K562 (cell line): Measurements from ENCODE around the gene UNC13C. TPM values are rescaled to one million over a fixed set of nuclear protein-coding genes. Genes with fewer than 3 reads are reported as not detected.

Source experiments
- ATAC-seq: fragments of 200-7000 bp; cut with Tn5 transposase; 3 replicates; pipeline ENCODE4 v1.9.1; 2020; ENCODE audit warnings: moderate library complexity
- BruUV-seq: library from RNA; stranded (reverse); fragments of 400-500 nt; replicated peaks from 2 replicates; lab custom pipeline; 2021; lab: Mats Ljungman, UMichigan
- CTCF ChIA-PET: fragments of 300-600 bp; formaldehyde crosslinking; extraction: SDS; loops from one replicate; lab custom pipeline; 2021; ENCODE audit warnings: low intra/inter-chr PET ratio; lab: Yijun Ruan, JAX
- POLR2A ChIA-PET: fragments of 300-600, 350-650 bp; sonication (Branson Sonifier 250); formaldehyde crosslinking; extraction: SDS; loops from one replicate; lab custom pipeline; 2021; ENCODE audit warnings: antibody characterized with exemption, inconsistent platforms; lab: Yijun Ruan, JAX
- DNase-seq, 4 experiments: peaks; one replicate each; pipeline versions ENCODE4 v3.0.0 to v3.0.0-alpha.2; 2011 to 2018; ENCODE audit warnings: low spot score in 3 of 4, mixed read lengths in 3 of 4; ENCODE audit errors: extremely low read depth in 1 of 4
- FAIRE-seq: peaks from 2 replicates; lab custom pipeline; 2011; peaks lifted over from hg19 to GRCh38; lab: Jason Lieb, UNC
- H2AFZ ChIP-seq: 2 replicates; pipeline ENCODE4 v1.6.0; 2011; ENCODE audit warnings: low read depth, low read length, control low read depth, inconsistent platforms
- H3K27ac ChIP-seq: fragments of 200-600 bp; 3 replicates; pipeline ENCODE4 v1.8.0; 2011; ENCODE audit warnings: low read depth, mild to moderate bottlenecking, control low read depth, inconsistent platforms, low read length, moderate library complexity, mixed read lengths; ENCODE audit errors: extremely low read depth
- H3K27me3 ChIP-seq, 2 experiments: fragments of 300-600 bp in 1 of 2; 2 replicates in 1 of 2; 3 replicates in 1 of 2; pipeline versions ENCODE4 v1.6.0 to v1.8.0; 2011; ENCODE audit warnings: inconsistent platforms in 2 of 2, low read length in 2 of 2, mild to moderate bottlenecking in 1 of 2, mixed read lengths in 1 of 2, moderate library complexity in 1 of 2; ENCODE audit not compliant: control insufficient read depth in 2 of 2, insufficient read depth in 2 of 2
- H3K36me3 ChIP-seq: fragments of 300-600 bp; 3 replicates; pipeline ENCODE4 v1.8.0; 2011; ENCODE audit warnings: mild to moderate bottlenecking, low read length, inconsistent platforms; ENCODE audit not compliant: control insufficient read depth, insufficient read depth
- H3K4me1 ChIP-seq, 2 experiments: fragments of 200-600 bp in 1 of 2; replicated peaks in 1 of 2; 2 replicates in 1 of 2; 3 replicates in 1 of 2; pipeline versions ENCODE4 v1.5.1 to v1.8.0; 2011; ENCODE audit warnings: inconsistent platforms in 2 of 2, low read length in 2 of 2, mild to moderate bottlenecking in 1 of 2, mixed read lengths in 1 of 2, moderate library complexity in 1 of 2; ENCODE audit not compliant: control insufficient read depth in 2 of 2, insufficient read depth in 2 of 2
- H3K4me2 ChIP-seq: 2 replicates; pipeline ENCODE4 v1.6.1; 2011; ENCODE audit warnings: low read length, control low read depth, inconsistent platforms, mixed read lengths; ENCODE audit not compliant: insufficient read depth
- H3K4me3 ChIP-seq: fragments of 200-600 bp; sonication (generic), shearing (Covaris generic); 2 replicates; pipeline ENCODE4 v1.5.1; 2016; ENCODE audit warnings: control low read depth, inconsistent platforms
- H3K79me2 ChIP-seq: fragments of 200-600 bp; 3 replicates; pipeline ENCODE4 v1.8.0; 2011; ENCODE audit warnings: low read length, inconsistent platforms; ENCODE audit not compliant: control insufficient read depth, insufficient read depth
- H3K9ac ChIP-seq, 2 experiments: 2 replicates each; pipeline versions ENCODE4 v1.6.0 to v1.6.1; 2011; ENCODE audit warnings: low read depth in 2 of 2, low read length in 2 of 2, control low read depth in 1 of 2, inconsistent platforms in 1 of 2, mild to moderate bottlenecking in 1 of 2, mixed read lengths in 1 of 2; ENCODE audit not compliant: insufficient read depth in 1 of 2
- H3K9me1 ChIP-seq: one replicate; pipeline ENCODE4 v1.6.0; 2011; ENCODE audit warnings: inconsistent platforms, mild to moderate bottlenecking, low read length, moderate library complexity; ENCODE audit not compliant: control insufficient read depth, insufficient read depth
- H3K9me3 ChIP-seq: replicated peaks from 2 replicates; pipeline ENCODE4 v1.5.1; 2011; ENCODE audit warnings: low read depth, low read length, inconsistent platforms; ENCODE audit not compliant: control insufficient read depth, insufficient read depth
- H4K20me1 ChIP-seq: replicated peaks from 2 replicates; pipeline ENCODE4 v1.6.1; 2011; ENCODE audit warnings: low read length, inconsistent platforms, mixed read lengths; ENCODE audit not compliant: control insufficient read depth, insufficient read depth
- EHMT2 ChIP-seq: fragments of 450-650 bp; IDR thresholded peaks from 2 replicates; pipeline ENCODE4 v1.6.1; 2018; ENCODE audit warnings: antibody characterized with exemption
- EZH2 ChIP-seq: IDR thresholded peaks from 2 replicates; pipeline ENCODE4 v1.6.1; 2012; ENCODE audit warnings: low read depth, mild to moderate bottlenecking, inconsistent platforms, low read length, borderline replicate concordance
- HDAC2 ChIP-seq: fragments of 450-650 bp; IDR thresholded peaks from 2 replicates; pipeline ENCODE4 v1.6.1; 2016; ENCODE audit warnings: mild to moderate bottlenecking
- KAT8 ChIP-seq: fragments of 450-650 bp; IDR thresholded peaks from 2 replicates; pipeline ENCODE4 v1.6.1; 2016; ENCODE audit warnings: low read depth, mild to moderate bottlenecking
- ZNF3 ChIP-seq: fragments of 250-450 bp; sonication (Bioruptor Pico); IDR thresholded peaks from 2 replicates; pipeline ENCODE4 v1.5.0; 2021; ENCODE audit warnings: mild to moderate bottlenecking, moderate library complexity
- ZNF41 ChIP-seq: fragments of 250-450 bp; sonication (Bioruptor Pico); conservative IDR thresholded peaks from 2 replicates; pipeline ENCODE4 v1.4.0; 2020; ENCODE audit warnings: mild to moderate bottlenecking
- WGBS: fragments of 100-300 bp; shearing (Covaris generic); methylation state at CpG from one replicate; pipeline ENCODE4 v1.1.6; 2016; ENCODE audit warnings: low coverage, mixed read lengths; ENCODE audit not compliant: insufficient coverage; ENCODE audit errors: missing lambda C conversion rate; 5-methylcytosine and 5-hydroxymethylcytosine counted together
- in situ Hi-C: fragments of 300-500 bp; cut with MboI; formaldehyde crosslinking; loops from 4 replicates; pipeline ENCODE4 v1.15.0; 2018; ENCODE audit warnings: inconsistent platforms, mixed read lengths
- intact Hi-C: fragments of 100-400 bp; cut with micrococcal nuclease; formaldehyde crosslinking; loops from 2 replicates; pipeline ENCODE4 v1.14.2; 2022
- polyA plus RNA-seq, 8 experiments: library from polyadenylated mRNA; depleted of rRNA in 4 of 8; stranded (reverse) in 5 of 8; unstranded in 3 of 8; fragments of >200 nt; fragmentation: Nextera tagmentation in 2 of 8; fragmentation: Illumina TruSeq in 1 of 8; extraction: Ambion mirVana in 2 of 8; extraction: Trizol in 1 of 8; gene quantifications; 2 replicates each; pipeline versions ENCODE4 v1.2.1 to v1.2.3, GENCODE V29; 2011 to 2014; ENCODE audit warnings: inconsistent platforms in 1 of 8, missing spikeins in 1 of 8
- total RNA-seq, 7 experiments: library from RNA; depleted of rRNA in 6 of 7; stranded (reverse); fragments of >200 nt in 6 of 7; fragmentation: Illumina TruSeq in 2 of 7; extraction: Trizol in 2 of 7; gene quantifications; 2 replicates each; pipeline versions ENCODE4 v1.2.1 to v1.2.3, GENCODE V29; 2011 to 2021; ENCODE audit warnings: low replicate concordance in 1 of 7
- TF ChIP-seq, protein P1 (sequence below), 2 experiments: fragments of 450-650 bp; formaldehyde crosslinking in 1 of 2; IDR thresholded peaks; 2 replicates each; pipeline versions ENCODE4 v1.4.0 to v1.6.1; 2014 to 2020; ENCODE audit warnings: mild to moderate bottlenecking in 2 of 2, borderline replicate concordance in 1 of 2, low read depth in 1 of 2
- TF ChIP-seq, protein P2 (sequence below): fragments of 450-650 bp; formaldehyde crosslinking; IDR thresholded peaks from 2 replicates; pipeline ENCODE4 v1.4.0; 2022; ENCODE audit warnings: missing genetic modification characterization
- TF ChIP-seq, protein P3 (sequence below): fragments of 450-650 bp; IDR thresholded peaks from 2 replicates; pipeline ENCODE4 v1.6.1; 2016; ENCODE audit warnings: low read depth, mild to moderate bottlenecking, moderate library complexity
- TF ChIP-seq, protein P4 (sequence below): fragments of 250-450 bp; sonication (Bioruptor Pico); IDR thresholded peaks from 2 replicates; pipeline ENCODE4 v1.8.0; 2022; ENCODE audit warnings: moderate library complexity, mild to moderate bottlenecking, inconsistent platforms

Gene UNC13C
- total and polyA plus RNA-seq, 9 of the 15 experiments (the other 6 are each of a cell fraction or from before 2014, with no cell fraction given) = not detected

DNA sequence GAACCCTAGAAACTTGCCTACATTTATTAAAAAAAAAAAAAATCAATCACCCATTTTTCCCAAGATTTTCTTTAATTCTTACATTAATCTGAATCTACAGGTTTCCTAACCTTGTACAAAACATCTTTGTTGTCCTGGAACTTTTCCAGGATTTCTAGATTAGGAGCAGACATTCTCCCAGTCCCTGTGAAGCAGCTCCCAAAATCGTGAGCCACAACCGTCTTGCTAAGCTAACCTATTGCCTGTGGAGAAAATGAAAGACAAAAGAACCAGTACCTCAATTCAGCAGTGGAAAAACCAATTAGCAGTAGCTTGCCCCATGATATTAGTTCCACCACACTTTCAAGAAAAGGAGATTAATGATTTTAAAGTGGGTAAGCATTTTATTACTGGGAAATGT lies 522.1 kb downstream of the UNC13C start:
- no peak overlapping the region for H2AFZ ChIP-seq
- in situ Hi-C loops = no loop called here
- POLR2A ChIA-PET = interaction anchor here (0.8 kb wide), 1 partner anchor 422 kb away, joined by 3 read pairs; no protein-coding TSS in a partner anchor
- no peaks in the 10 kb centered on the region for H4K20me1 ChIP-seq
- no peak overlapping the region for H3K4me2 ChIP-seq
- no peak overlapping the region for H3K4me3 ChIP-seq
- intact Hi-C loops = no loop called here
- ATAC-seq (no peak), FAIRE-seq (no peak), DNase-seq (no peak)
- no peaks in the 10 kb centered on the region for H3K4me1 ChIP-seq
- CTCF ChIA-PET = no interaction called here
- H3K9ac ChIP-seq = no peak overlapping the region
- H3K27ac ChIP-seq = no peak overlapping the region
- H3K9me3 ChIP-seq = no peaks in the 10 kb centered on the region
- H3K9me1 ChIP-seq = no peaks in the 10 kb centered on the region
- BruUV-seq = no TSS peak
- TF ChIP-seq, protein P1, sequence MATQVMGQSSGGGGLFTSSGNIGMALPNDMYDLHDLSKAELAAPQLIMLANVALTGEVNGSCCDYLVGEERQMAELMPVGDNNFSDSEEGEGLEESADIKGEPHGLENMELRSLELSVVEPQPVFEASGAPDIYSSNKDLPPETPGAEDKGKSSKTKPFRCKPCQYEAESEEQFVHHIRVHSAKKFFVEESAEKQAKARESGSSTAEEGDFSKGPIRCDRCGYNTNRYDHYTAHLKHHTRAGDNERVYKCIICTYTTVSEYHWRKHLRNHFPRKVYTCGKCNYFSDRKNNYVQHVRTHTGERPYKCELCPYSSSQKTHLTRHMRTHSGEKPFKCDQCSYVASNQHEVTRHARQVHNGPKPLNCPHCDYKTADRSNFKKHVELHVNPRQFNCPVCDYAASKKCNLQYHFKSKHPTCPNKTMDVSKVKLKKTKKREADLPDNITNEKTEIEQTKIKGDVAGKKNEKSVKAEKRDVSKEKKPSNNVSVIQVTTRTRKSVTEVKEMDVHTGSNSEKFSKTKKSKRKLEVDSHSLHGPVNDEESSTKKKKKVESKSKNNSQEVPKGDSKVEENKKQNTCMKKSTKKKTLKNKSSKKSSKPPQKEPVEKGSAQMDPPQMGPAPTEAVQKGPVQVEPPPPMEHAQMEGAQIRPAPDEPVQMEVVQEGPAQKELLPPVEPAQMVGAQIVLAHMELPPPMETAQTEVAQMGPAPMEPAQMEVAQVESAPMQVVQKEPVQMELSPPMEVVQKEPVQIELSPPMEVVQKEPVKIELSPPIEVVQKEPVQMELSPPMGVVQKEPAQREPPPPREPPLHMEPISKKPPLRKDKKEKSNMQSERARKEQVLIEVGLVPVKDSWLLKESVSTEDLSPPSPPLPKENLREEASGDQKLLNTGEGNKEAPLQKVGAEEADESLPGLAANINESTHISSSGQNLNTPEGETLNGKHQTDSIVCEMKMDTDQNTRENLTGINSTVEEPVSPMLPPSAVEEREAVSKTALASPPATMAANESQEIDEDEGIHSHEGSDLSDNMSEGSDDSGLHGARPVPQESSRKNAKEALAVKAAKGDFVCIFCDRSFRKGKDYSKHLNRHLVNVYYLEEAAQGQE (IDR thresholded peaks at IDR 0.05; ENCODE audit: borderline replicate concordance) = no peak
- TF ChIP-seq, protein P1 (CRISPR knock-in tag; IDR thresholded peaks at IDR 0.05; ENCODE audit: low read depth) = no peak
- no peak for TF ChIP-seq KAT8
- TF ChIP-seq, protein P2, sequence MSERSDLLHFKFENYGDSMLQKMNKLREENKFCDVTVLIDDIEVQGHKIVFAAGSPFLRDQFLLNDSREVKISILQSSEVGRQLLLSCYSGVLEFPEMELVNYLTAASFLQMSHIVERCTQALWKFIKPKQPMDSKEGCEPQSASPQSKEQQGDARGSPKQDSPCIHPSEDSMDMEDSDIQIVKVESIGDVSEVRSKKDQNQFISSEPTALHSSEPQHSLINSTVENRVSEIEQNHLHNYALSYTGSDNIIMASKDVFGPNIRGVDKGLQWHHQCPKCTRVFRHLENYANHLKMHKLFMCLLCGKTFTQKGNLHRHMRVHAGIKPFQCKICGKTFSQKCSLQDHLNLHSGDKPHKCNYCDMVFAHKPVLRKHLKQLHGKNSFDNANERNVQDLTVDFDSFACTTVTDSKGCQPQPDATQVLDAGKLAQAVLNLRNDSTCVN (CRISPR knock-in tag) = no peak
- TF ChIP-seq, protein P3, sequence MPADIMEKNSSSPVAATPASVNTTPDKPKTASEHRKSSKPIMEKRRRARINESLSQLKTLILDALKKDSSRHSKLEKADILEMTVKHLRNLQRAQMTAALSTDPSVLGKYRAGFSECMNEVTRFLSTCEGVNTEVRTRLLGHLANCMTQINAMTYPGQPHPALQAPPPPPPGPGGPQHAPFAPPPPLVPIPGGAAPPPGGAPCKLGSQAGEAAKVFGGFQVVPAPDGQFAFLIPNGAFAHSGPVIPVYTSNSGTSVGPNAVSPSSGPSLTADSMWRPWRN = no peak
- TF ChIP-seq EHMT2 = no peak
- TF ChIP-seq ZNF3 (CRISPR knock-in tag) = no peak
- TF ChIP-seq ZNF41 (CRISPR knock-in tag) = no peak
- TF ChIP-seq, protein P4, sequence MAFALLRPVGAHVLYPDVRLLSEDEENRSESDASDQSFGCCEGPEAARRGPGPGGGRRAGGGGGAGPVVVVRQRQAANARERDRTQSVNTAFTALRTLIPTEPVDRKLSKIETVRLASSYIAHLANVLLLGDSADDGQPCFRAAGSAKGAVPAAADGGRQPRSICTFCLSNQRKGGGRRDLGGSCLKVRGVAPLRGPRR (CRISPR knock-in tag) = no peak
- no peak for TF ChIP-seq HDAC2
- TF ChIP-seq EZH2 = no peak
- no peaks in the 10 kb centered on the region for H3K36me3 ChIP-seq
- WGBS = 0% methylated on average over 2 of the region's 2 CpGs
- H3K27me3 ChIP-seq = no peaks in the 10 kb centered on the region
- no peaks in the 10 kb centered on the region for H3K79me2 ChIP-seq
